Measurements from ENCODE around the gene HCN3. TPM values are rescaled to one million over a fixed set of nuclear protein-coding genes. Genes with fewer than 3 reads are reported as not detected.
A peak's percentile ranks its signal among the peaks of the same experiment; 100 is the strongest.

Gene HCN3
- total RNA-seq, 1 donor from 2014 or later = 7.3 TPM

DNA sequence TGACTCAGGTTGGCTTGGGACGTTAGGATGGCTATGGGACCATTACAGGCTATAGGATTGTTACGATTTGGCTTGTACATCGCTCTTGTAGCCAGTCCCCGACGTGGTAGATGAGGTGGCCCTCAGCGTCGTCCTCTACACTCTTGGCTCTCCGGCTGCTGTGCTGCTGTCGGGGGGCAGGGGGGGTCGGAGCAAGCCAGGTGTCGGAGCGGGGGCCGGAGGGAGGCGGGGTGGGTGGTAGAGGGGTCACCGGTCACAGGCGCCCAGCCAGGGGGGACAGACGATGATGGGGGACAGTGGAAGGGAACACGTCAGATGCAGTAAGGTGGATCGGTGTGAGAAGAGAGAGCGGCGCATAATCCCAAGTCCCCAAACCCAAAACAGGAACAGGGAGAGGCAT, 8.6 kb upstream of the HCN3 start:
- no peak for DNase-seq (ENCODE audit: low spot score)

DNA sequence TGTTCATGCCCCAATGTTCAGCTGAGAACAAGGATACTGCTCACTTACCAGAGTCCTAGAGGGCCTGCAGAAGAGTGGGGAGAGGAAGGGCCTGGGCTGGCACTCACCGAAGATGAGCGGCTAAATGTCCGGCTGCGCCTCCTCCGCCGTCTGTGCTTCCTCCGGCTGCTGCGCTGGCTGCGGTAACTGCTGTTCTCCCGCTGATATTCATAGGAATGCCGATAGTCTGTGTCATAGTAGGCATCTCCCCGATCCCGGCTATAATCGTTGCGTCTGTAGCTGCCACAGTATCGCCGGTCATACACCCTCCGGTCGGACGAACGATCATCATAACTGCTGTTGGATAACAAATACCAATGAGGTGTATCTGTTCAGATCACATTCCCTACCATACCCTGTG, 7.9 kb upstream of the HCN3 start:
- Mint-ChIP-seq H3K4me1 (ENCODE audit: unreplicated experiment) (peaks cover 14% of the 10 kb centered on the region), H3K27ac (ENCODE audit: unreplicated experiment) (no peak overlapping the region), H3K9me3 (ENCODE audit: unreplicated experiment) (no peaks in the 10 kb centered on the region), H3K36me3 (ENCODE audit: low read depth, unreplicated experiment) (peaks cover 55% of the 10 kb centered on the region), H3K4me3 (ENCODE audit: unreplicated experiment) (peak overlapping the region; percentile 43), H3K27me3 (ENCODE audit: unreplicated experiment) (peaks cover 2% of the 10 kb centered on the region)
- no peak for TF ChIP-seq CTCF (IDR thresholded peaks at IDR 0.05; ENCODE audit: unreplicated experiment)
- DNase-seq (ENCODE audit: low spot score) = no peak

More for the DNA sequence above, 8.6 kb upstream of the HCN3 start:
- peaks cover 62% of the 10 kb centered on the region for H3K36me3 Mint-ChIP-seq (ENCODE audit: low read depth, unreplicated experiment)
- no peak overlapping the region for H3K4me3 Mint-ChIP-seq (ENCODE audit: unreplicated experiment)
- H3K27ac Mint-ChIP-seq (ENCODE audit: unreplicated experiment) = no peak overlapping the region
- peaks cover 12% of the 10 kb centered on the region for H3K4me1 Mint-ChIP-seq (ENCODE audit: unreplicated experiment)
- no peak for TF ChIP-seq CTCF (IDR thresholded peaks at IDR 0.05; ENCODE audit: unreplicated experiment)
- no peaks in the 10 kb centered on the region for H3K9me3 Mint-ChIP-seq (ENCODE audit: unreplicated experiment)
- H3K27me3 Mint-ChIP-seq (ENCODE audit: unreplicated experiment) = peaks cover 3% of the 10 kb centered on the region

DNA sequence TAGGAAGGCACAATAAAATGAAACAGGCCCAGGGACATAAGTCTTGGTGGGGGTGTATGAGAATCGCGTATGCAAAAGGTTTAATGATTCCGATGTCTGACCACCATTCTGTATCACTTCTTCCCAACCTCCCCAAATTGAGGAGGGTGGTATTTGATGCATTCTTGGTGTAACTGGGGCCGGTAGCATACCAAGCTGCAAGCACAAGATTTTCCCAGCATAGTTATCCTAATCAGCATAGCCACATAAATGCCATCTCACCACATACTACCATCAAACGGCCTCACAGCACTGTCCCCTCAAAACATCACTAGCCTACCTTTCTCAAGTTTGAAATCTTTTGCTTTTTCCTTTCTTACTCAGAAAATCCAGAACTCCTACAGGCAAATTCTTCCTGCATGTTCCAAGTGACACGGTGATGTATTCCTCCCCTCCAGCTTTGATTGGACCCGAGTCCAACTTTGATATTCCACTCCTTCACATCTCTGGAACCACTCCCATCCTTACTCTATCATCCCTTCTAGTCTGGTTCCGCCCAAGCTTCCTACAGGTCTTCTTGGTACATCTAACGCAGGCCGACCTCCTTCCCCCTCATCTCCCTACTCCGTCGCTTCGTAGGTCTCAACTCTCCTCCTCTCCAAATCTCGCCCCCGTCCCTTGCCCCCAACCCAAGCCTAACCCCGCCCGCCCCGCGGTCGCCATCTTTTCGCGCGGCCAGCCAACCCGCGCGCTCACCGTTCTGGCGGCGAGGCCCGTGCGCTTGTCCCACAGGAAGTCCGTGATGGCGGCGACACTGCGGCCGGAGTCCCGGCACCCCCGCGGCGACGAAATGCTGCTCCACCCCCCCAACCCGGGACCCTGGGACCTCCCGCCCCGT, 4.6 kb upstream of the HCN3 start:
- Mint-ChIP-seq H3K4me3 (ENCODE audit: unreplicated experiment) (peak overlapping the region; percentile 100), H3K36me3 (ENCODE audit: low read depth, unreplicated experiment) (peaks cover 35% of the 10 kb centered on the region), H3K4me1 (ENCODE audit: unreplicated experiment) (peaks cover 20% of the 10 kb centered on the region), H3K27me3 (ENCODE audit: unreplicated experiment) (peaks cover 3% of the 10 kb centered on the region), H3K9me3 (ENCODE audit: unreplicated experiment) (no peaks in the 10 kb centered on the region), H3K27ac (ENCODE audit: unreplicated experiment) (peak overlapping the region; percentile 93)
- peak; percentile 57 for DNase-seq (ENCODE audit: low spot score)
- TF ChIP-seq CTCF (IDR thresholded peaks at IDR 0.05; ENCODE audit: unreplicated experiment) = no peak

- peak; percentile 90 for DNase-seq (ENCODE audit: low spot score)
- Mint-ChIP-seq H3K27ac (ENCODE audit: unreplicated experiment) (peak within 1 kb of the TSS; percentile 93), H3K9me3 (ENCODE audit: unreplicated experiment) (no peaks in the 10 kb centered on the region), H3K36me3 (ENCODE audit: low read depth, unreplicated experiment) (peaks cover 28% of the 10 kb centered on the region), H3K4me3 (ENCODE audit: unreplicated experiment) (peak within 1 kb of the TSS; percentile 100), H3K27me3 (ENCODE audit: unreplicated experiment) (peaks cover 5% of the 10 kb centered on the region), H3K4me1 (ENCODE audit: unreplicated experiment) (peaks cover 23% of the 10 kb centered on the region)
- TF ChIP-seq CTCF (IDR thresholded peaks at IDR 0.05; ENCODE audit: unreplicated experiment) = no peak
These were observed 3.7 kb upstream of the HCN3 start, which contains the start of gene CLK2 for GRCh38 chr1:155273343-155274245. CLK2 (minus strand) TSS chr1:155273504; CDS start chr1:155270977, 2,527 bp downstream.
